ENCODE measurements around the gene PAX7. TPM values are rescaled to one million over a fixed set of nuclear protein-coding genes. Genes with fewer than 3 reads are reported as not detected.

Gene PAX7
- total and polyA plus RNA-seq, 5 donors from 2014 or later: not detected

GRCh38 chr1:18707696-18708257, 77.1 kb downstream of the PAX7 start:
- Histone ChIP-seq H3K4me3 (ENCODE audit: low read depth, low read length) (no peak overlapping the region), H3K27ac (ENCODE audit: insufficient read depth, low read length, poor library complexity, severe bottlenecking) (no peak overlapping the region), H3K4me1 (ENCODE audit: control insufficient read depth, insufficient read depth, low read length, poor library complexity, severe bottlenecking) (no peaks in the 10 kb centered on the region), H3K9me3 (ENCODE audit: control insufficient read depth in 2 of 2, low read length in 2 of 2) (no peaks in the 10 kb centered on the region), H3K27me3 (ENCODE audit: control insufficient read depth, insufficient read depth, low read length) (no peaks in the 10 kb centered on the region), H3K36me3 (ENCODE audit: control insufficient read depth, insufficient read depth, low read length) (no peaks in the 10 kb centered on the region)
- Mint-ChIP-seq H3K4me3 (no peak overlapping the region), H3K4me1 (peaks cover 0 to 3% (median 0%) of the 10 kb centered on the region in 4 donors), H3K36me3 (no peaks in the 10 kb centered on the region), H3K27ac (no peak overlapping the region), H3K27me3 (peaks cover 25% of the 10 kb centered on the region), H3K9me3 (peaks cover 0 to 4% (median 0%) of the 10 kb centered on the region in 7 donors)
- no peak for DNase-seq
- ATAC-seq (ENCODE audit: low read depth in 2 of 2): no peak

- peaks cover 0 to 3% (median 0%) of the 10 kb centered on the region in 4 donors for H3K4me1 Mint-ChIP-seq
- Histone ChIP-seq H3K36me3 (ENCODE audit: control insufficient read depth, insufficient read depth, low read length) (no peaks in the 10 kb centered on the region), H3K9me3 (ENCODE audit: control insufficient read depth in 2 of 2, low read length in 2 of 2) (no peaks in the 10 kb centered on the region), H3K4me3 (ENCODE audit: low read depth, low read length) (no peak overlapping the region), H3K4me1 (ENCODE audit: control insufficient read depth, insufficient read depth, low read length, poor library complexity, severe bottlenecking) (no peaks in the 10 kb centered on the region), H3K27me3 (ENCODE audit: control insufficient read depth, insufficient read depth, low read length) (peaks cover under 1% of the 10 kb centered on the region), H3K27ac (ENCODE audit: insufficient read depth, low read length, poor library complexity, severe bottlenecking) (no peak overlapping the region)
- ATAC-seq (ENCODE audit: low read depth in 2 of 2) (no peak), DNase-seq (no peak)
- H3K27ac Mint-ChIP-seq: no peak overlapping the region
- H3K27me3 Mint-ChIP-seq: peaks cover 25% of the 10 kb centered on the region
- no peaks in the 10 kb centered on the region for H3K36me3 Mint-ChIP-seq
- peak overlapping the region in 1 of 4 donors; percentile 27 for H3K4me3 Mint-ChIP-seq
- peaks cover 0 to 4% (median 0%) of the 10 kb centered on the region in 7 donors for H3K9me3 Mint-ChIP-seq
Observed at GRCh38 chr1:18710002-18710401, 79.4 kb downstream of the PAX7 start.

GRCh38 chr1:18711003-18711402, 80.4 kb downstream of the PAX7 start:
- H3K27me3 Mint-ChIP-seq: peaks cover 26% of the 10 kb centered on the region
- ATAC-seq (ENCODE audit: low read depth in 2 of 2): no peak
- no peaks in the 10 kb centered on the region for H3K36me3 Mint-ChIP-seq

GRCh38 chr1:18711536-18712251, 81.0 kb downstream of the PAX7 start:
- Histone ChIP-seq H3K27me3 (ENCODE audit: control insufficient read depth, insufficient read depth, low read length) (peaks cover 5% of the 10 kb centered on the region), H3K4me3 (ENCODE audit: low read depth, low read length) (no peak overlapping the region), H3K27ac (ENCODE audit: insufficient read depth, low read length, poor library complexity, severe bottlenecking) (no peak overlapping the region), H3K4me1 (ENCODE audit: control insufficient read depth, insufficient read depth, low read length, poor library complexity, severe bottlenecking) (no peaks in the 10 kb centered on the region), H3K36me3 (ENCODE audit: control insufficient read depth, insufficient read depth, low read length) (no peaks in the 10 kb centered on the region), H3K9me3 (ENCODE audit: control insufficient read depth in 2 of 2, low read length in 2 of 2) (no peaks in the 10 kb centered on the region)
- Mint-ChIP-seq H3K4me3 (no peak overlapping the region), H3K27ac (no peak overlapping the region), H3K36me3 (no peaks in the 10 kb centered on the region), H3K9me3 (peaks cover 0 to 4% (median 0%) of the 10 kb centered on the region in 7 donors), H3K27me3 (peaks cover 33% of the 10 kb centered on the region), H3K4me1 (peaks cover 0 to 4% (median 0%) of the 10 kb centered on the region in 4 donors)
- no peak for DNase-seq
- no peak for ATAC-seq (ENCODE audit: low read depth in 2 of 2)

More at GRCh38 chr1:18711003-18711402, 80.4 kb downstream of the PAX7 start:
- H3K9me3 ChIP-seq (ENCODE audit: control insufficient read depth in 2 of 2, low read length in 2 of 2): no peaks in the 10 kb centered on the region
- no peak overlapping the region for H3K27ac Mint-ChIP-seq
- H3K9me3 Mint-ChIP-seq: peaks cover 0 to 4% (median 0%) of the 10 kb centered on the region in 7 donors
- no peaks in the 10 kb centered on the region for H3K4me1 Mint-ChIP-seq
- H3K4me3 ChIP-seq (ENCODE audit: low read depth, low read length): no peak overlapping the region
- no peak overlapping the region for H3K27ac ChIP-seq (ENCODE audit: insufficient read depth, low read length, poor library complexity, severe bottlenecking)
- no peak for DNase-seq
- H3K36me3 ChIP-seq (ENCODE audit: control insufficient read depth, insufficient read depth, low read length): no peaks in the 10 kb centered on the region
- no peaks in the 10 kb centered on the region for H3K4me1 ChIP-seq (ENCODE audit: control insufficient read depth, insufficient read depth, low read length, poor library complexity, severe bottlenecking)
- H3K4me3 Mint-ChIP-seq: no peak overlapping the region
- H3K27me3 ChIP-seq (ENCODE audit: control insufficient read depth, insufficient read depth, low read length): peaks cover 3% of the 10 kb centered on the region

- no peak overlapping the region for H3K4me3 ChIP-seq (ENCODE audit: low read depth, low read length)
- DNase-seq (no peak), ATAC-seq (ENCODE audit: low read depth in 2 of 2) (no peak)
- H3K9me3 ChIP-seq (ENCODE audit: control insufficient read depth in 2 of 2, low read length in 2 of 2): no peaks in the 10 kb centered on the region
- H3K36me3 Mint-ChIP-seq: no peaks in the 10 kb centered on the region
- no peak overlapping the region for H3K27ac ChIP-seq (ENCODE audit: insufficient read depth, low read length, poor library complexity, severe bottlenecking)
- no peaks in the 10 kb centered on the region for H3K36me3 ChIP-seq (ENCODE audit: control insufficient read depth, insufficient read depth, low read length)
- no peak overlapping the region for H3K27ac Mint-ChIP-seq
- H3K4me1 Mint-ChIP-seq: peaks cover 0 to 4% (median 0%) of the 10 kb centered on the region in 4 donors
- no peak overlapping the region for H3K4me3 Mint-ChIP-seq
- H3K9me3 Mint-ChIP-seq: peaks cover 0 to 4% (median 0%) of the 10 kb centered on the region in 7 donors
- peaks cover 35% of the 10 kb centered on the region for H3K27me3 Mint-ChIP-seq
- no peaks in the 10 kb centered on the region for H3K4me1 ChIP-seq (ENCODE audit: control insufficient read depth, insufficient read depth, low read length, poor library complexity, severe bottlenecking)
- peaks cover 5% of the 10 kb centered on the region for H3K27me3 ChIP-seq (ENCODE audit: control insufficient read depth, insufficient read depth, low read length)
Observed at GRCh38 chr1:18712252-18712600, 81.6 kb downstream of the PAX7 start.

GRCh38 chr1:18714404-18715175, 83.9 kb downstream of the PAX7 start:
- ATAC-seq (ENCODE audit: low read depth in 2 of 2) (no peak), DNase-seq (no peak)
- Histone ChIP-seq H3K4me3 (ENCODE audit: low read depth, low read length) (no peak overlapping the region), H3K27ac (ENCODE audit: insufficient read depth, low read length, poor library complexity, severe bottlenecking) (no peak overlapping the region), H3K9me3 (ENCODE audit: control insufficient read depth in 2 of 2, low read length in 2 of 2) (no peaks in the 10 kb centered on the region), H3K4me1 (ENCODE audit: control insufficient read depth, insufficient read depth, low read length, poor library complexity, severe bottlenecking) (no peaks in the 10 kb centered on the region), H3K36me3 (ENCODE audit: control insufficient read depth, insufficient read depth, low read length) (no peaks in the 10 kb centered on the region), H3K27me3 (ENCODE audit: control insufficient read depth, insufficient read depth, low read length) (peaks cover 11% of the 10 kb centered on the region)
- Mint-ChIP-seq H3K9me3 (peaks cover 0 to 2% (median 0%) of the 10 kb centered on the region in 7 donors), H3K4me1 (peaks cover 0 to 7% (median under 1%) of the 10 kb centered on the region in 4 donors), H3K27ac (no peak overlapping the region), H3K4me3 (no peak overlapping the region), H3K36me3 (no peaks in the 10 kb centered on the region), H3K27me3 (peaks cover 45% of the 10 kb centered on the region)

- Histone ChIP-seq H3K36me3 (ENCODE audit: control insufficient read depth, insufficient read depth, low read length) (no peaks in the 10 kb centered on the region), H3K4me3 (ENCODE audit: low read depth, low read length) (no peak overlapping the region), H3K27ac (ENCODE audit: insufficient read depth, low read length, poor library complexity, severe bottlenecking) (no peak overlapping the region), H3K9me3 (ENCODE audit: control insufficient read depth in 2 of 2, low read length in 2 of 2) (no peaks in the 10 kb centered on the region), H3K4me1 (ENCODE audit: control insufficient read depth, insufficient read depth, low read length, poor library complexity, severe bottlenecking) (no peaks in the 10 kb centered on the region), H3K27me3 (ENCODE audit: control insufficient read depth, insufficient read depth, low read length) (peaks cover 11% of the 10 kb centered on the region)
- ATAC-seq (ENCODE audit: low read depth in 2 of 2): no peak
- H3K27me3 Mint-ChIP-seq: peaks cover 57% of the 10 kb centered on the region
- H3K4me1 Mint-ChIP-seq: peaks cover 0 to 7% (median under 1%) of the 10 kb centered on the region in 4 donors
- no peak for DNase-seq
- no peak overlapping the region for H3K4me3 Mint-ChIP-seq
- no peaks in the 10 kb centered on the region for H3K36me3 Mint-ChIP-seq
- peaks cover 0 to 2% (median 0%) of the 10 kb centered on the region in 7 donors for H3K9me3 Mint-ChIP-seq
- no peak overlapping the region for H3K27ac Mint-ChIP-seq
Observed at GRCh38 chr1:18716112-18716784, 85.6 kb downstream of the PAX7 start.
